Activated naive CD8-positive, alpha-beta T cell treated with anti-CD3 and anti-CD28 coated beads, Interleukin-2, amount 50 U/mL, for 24 hours (primary cell): ENCODE data around the gene COBL.
A peak's percentile ranks its signal among the peaks of the same experiment; 100 is the strongest.

Experiments used
- ATAC-seq: fragments of 150-1000 bp; cut with Tn5 transposase; one replicate; pipeline ENCODE4 v1.10.0; 2021
- DNase-seq: peaks from one replicate; pipeline ENCODE4 v3.0.0; 2021
- H3K27ac Mint-ChIP-seq: one replicate; pipeline ENCODE4 v1.8.0; 2021; ENCODE audit warnings: mild to moderate bottlenecking, mixed read lengths
- H3K27me3 Mint-ChIP-seq: one replicate; pipeline ENCODE4 v1.8.0; 2021; ENCODE audit warnings: mixed read lengths
- H3K36me3 Mint-ChIP-seq: one replicate; pipeline ENCODE4 v1.8.0; 2021; ENCODE audit warnings: low read depth, mixed read lengths
- H3K4me1 Mint-ChIP-seq: one replicate; pipeline ENCODE4 v1.8.0; 2021; ENCODE audit warnings: mixed read lengths
- H3K4me3 Mint-ChIP-seq: one replicate; pipeline ENCODE4 v1.8.0; 2021; ENCODE audit warnings: mild to moderate bottlenecking, moderate library complexity, mixed read lengths
- H3K9me3 Mint-ChIP-seq: one replicate; pipeline ENCODE4 v1.8.0; 2021; ENCODE audit warnings: mixed read lengths

COBL gene

DNA sequence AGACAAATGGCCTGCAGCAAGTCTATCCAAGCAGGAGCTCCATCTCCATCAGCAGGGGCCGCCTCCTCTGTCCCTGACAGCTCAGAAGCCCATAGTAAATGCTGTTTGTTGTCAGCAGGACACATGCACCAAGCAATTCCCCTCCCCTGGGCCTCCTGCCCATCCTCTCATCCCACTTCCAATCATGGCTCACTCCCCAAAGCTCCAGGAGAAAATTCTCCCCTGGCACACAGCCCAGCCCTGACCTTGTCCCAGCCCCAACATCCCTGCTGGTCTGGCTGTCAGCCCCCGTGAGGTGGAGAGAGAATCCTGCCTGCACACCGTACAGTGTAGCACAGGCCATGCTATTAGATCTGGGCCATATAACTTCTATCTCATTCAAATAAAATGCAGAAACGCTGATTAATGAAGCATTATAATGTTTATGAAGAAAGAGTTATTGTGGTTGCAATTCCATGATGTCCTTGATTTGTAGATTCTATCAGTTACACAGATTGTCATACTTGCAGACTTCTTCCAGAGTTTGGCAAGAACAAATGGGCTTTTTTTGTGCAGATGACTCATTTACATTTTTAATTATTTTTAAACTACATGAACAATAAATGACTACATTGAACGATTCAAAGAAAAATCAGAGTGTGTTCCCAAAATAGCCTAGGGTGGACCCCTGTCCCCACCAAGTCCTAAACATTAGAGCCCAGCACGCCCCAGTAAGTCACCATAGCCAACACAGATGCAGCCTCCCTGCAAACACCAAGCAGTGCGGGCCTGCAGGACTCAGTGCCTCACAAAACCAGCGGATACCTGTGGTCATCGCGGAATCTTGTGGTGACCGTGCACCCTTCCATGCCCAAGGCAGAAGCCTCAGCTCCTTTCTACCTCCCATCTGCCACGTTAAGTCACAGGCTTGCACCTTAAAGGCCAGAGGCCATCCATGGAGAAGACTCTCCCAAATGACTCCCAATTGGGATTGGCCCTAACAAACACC lies 70.1 kb downstream of the COBL start:
- Mint-ChIP-seq H3K36me3 (no peaks in the 10 kb centered on the region), H3K4me3 (no peak overlapping the region), H3K27ac (no peak overlapping the region), H3K27me3 (peaks cover 1% of the 10 kb centered on the region), H3K9me3 (no peaks in the 10 kb centered on the region), H3K4me1 (no peaks in the 10 kb centered on the region)
- ATAC-seq (no peak), DNase-seq (no peak)

DNA sequence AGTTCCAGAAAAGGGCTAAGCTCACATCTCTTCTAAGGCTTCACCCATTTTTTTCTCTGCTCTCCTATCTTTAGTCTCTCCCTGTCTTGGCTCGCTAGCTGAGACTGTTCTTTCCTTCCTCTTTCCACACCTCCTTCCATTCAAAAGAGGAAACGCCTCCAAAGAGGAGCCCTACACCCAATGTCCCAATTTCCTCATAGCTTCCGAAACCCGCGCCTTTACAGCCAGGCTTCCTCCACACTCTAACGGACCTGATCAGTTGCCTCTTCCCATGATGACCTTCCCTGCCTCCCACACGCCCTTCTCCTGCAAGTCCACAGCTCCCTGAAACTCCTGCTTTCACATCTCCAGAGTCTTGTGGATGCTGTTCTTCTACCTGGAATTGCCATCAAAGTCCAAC lies 71.7 kb downstream of the COBL start:
- no peak for ATAC-seq
- Mint-ChIP-seq H3K36me3 (no peaks in the 10 kb centered on the region), H3K4me3 (no peak overlapping the region), H3K9me3 (no peaks in the 10 kb centered on the region), H3K27me3 (peaks cover 1% of the 10 kb centered on the region), H3K4me1 (no peaks in the 10 kb centered on the region), H3K27ac (no peak overlapping the region)
- no peak for DNase-seq

DNA sequence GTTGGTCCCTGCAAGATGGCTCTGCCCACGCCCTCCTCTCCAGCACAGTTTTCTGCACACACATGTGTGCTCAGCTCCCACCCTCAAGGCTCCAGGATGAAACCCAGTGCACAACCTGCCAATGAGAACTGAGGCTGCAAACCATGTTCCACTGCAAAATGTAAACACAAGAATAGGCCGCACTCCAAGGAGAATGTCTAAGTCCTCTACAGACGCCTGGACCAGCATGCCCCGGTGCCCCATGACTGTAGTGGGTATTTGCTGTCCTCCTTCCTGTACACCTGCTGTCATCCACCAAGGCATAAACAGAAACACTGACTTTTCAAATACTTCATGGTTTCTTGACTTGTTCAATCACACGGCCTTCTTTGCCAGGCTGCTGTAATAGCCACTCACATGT lies 72.6 kb downstream of the COBL start:
- no peak overlapping the region for H3K4me3 Mint-ChIP-seq

DNA sequence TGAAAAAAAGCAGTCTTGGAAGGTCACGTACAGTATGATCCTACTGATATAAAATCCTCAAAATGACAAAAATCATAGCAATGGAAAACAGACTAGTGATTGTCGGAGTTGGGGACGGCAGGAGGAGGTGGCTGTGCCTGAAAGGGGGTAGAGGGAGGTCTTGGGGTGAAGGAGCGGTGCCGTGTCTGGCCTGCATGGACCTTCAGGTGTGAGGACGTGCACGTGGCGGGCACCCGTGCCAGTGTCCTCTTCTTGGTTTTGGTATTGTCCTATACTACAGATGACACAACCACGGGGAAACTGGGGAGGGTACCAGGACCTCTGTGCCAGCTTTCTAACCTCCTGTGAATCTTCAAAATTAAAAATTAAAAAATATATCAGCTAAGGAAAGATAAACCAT lies 73.0 kb downstream of the COBL start:
- no peaks in the 10 kb centered on the region for H3K9me3 Mint-ChIP-seq
- peak; percentile 20 for ATAC-seq
- no peaks in the 10 kb centered on the region for H3K4me1 Mint-ChIP-seq
- H3K36me3 Mint-ChIP-seq, result no peaks in the 10 kb centered on the region
- peaks cover 1% of the 10 kb centered on the region for H3K27me3 Mint-ChIP-seq
- H3K27ac Mint-ChIP-seq, result no peak overlapping the region
- no peak overlapping the region for H3K4me3 Mint-ChIP-seq
- DNase-seq, result no peak

More for the DNA sequence above, 72.6 kb downstream of the COBL start:
- Mint-ChIP-seq H3K27me3 (peaks cover 1% of the 10 kb centered on the region), H3K9me3 (no peaks in the 10 kb centered on the region), H3K4me1 (no peaks in the 10 kb centered on the region), H3K27ac (no peak overlapping the region), H3K36me3 (no peaks in the 10 kb centered on the region)
- DNase-seq (no peak), ATAC-seq (no peak)

DNA sequence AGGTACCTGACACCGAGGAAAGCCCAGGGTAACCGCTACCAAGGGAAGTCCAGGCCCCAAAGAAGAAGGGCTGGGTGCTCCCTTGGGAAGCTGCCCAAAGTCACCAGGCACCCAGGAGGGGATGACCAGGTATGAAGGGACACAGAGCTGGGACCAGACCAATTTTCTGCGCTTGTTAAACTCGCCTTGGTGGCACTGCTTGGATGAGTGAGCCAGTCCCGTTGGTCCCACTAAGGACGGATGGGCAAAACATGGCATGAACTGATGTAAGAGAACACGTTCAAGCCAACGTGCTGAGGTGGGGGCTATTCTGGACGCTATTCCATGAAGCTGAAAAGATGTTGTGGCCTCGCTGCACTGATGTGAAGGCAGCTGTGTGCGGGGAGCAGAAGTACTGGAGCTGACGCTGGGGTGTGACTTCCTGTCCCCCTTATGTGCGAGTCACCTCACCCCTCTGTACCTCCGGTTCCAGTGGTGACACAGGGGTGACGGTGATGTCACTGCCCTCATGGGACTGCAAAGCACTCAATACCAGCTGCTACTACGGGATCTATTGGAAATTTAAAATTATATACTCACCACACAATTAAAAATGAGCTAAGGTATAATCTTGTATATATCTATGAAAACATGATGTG lies 73.6 kb downstream of the COBL start:
- Mint-ChIP-seq H3K4me1 (no peaks in the 10 kb centered on the region), H3K27me3 (peaks cover 1% of the 10 kb centered on the region), H3K27ac (no peak overlapping the region), H3K9me3 (no peaks in the 10 kb centered on the region), H3K36me3 (no peaks in the 10 kb centered on the region), H3K4me3 (no peak overlapping the region)
- DNase-seq (no peak), ATAC-seq (peak; percentile 20)

DNA sequence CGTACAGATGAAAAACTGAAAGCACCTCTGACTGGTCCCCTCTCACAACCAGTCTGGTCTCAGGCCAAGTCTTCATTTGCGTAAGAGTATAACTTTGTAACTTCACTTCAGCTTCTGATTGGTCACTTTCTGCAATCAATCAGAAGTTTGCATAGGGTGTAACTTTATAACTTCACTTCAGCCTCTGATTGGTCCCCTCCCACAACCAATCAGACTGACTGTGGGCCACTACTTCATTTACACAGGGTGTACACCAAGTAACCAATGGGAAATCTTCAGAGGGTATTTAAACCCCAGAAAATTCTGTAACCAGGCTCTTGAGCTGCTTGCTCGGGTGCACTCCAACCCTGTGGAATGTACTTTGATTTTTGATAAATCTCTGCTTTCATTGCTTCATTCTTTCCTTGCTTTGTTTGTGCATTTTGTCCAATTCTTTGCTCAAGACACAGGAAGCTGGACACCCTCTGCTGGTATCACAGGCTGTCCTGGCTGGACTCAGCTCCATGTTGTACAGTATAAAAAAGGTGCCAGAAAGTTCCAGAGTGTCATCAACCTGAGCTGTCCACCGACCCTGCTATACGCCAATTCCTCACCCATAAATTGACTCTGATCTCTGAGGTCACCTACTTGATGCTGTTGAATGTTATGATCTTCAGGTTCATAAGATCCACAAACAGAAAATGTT lies 74.5 kb downstream of the COBL start:
- ATAC-seq, result no peak
- H3K4me3 Mint-ChIP-seq, result no peak overlapping the region
- DNase-seq, result no peak

DNA sequence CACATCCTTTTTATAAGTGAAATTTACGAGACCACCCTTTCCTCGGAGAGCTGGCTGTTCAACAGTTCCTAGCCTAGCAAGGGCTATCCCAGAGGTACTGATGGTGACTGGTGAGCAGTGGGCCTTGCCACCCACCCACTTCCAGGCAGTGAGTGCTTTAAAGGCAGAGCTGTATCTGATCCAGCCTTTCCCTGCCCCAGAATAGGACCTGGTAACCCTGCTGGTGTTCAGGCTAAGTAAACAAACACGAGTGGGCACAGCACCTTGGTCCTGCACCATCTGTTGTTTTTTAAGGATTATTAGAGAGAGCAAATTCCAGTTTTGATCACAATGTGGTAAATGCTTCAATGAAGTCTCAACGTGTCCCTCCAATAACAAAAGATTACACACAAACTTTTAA lies 75.7 kb downstream of the COBL start:
- H3K9me3 Mint-ChIP-seq, result no peaks in the 10 kb centered on the region
- no peaks in the 10 kb centered on the region for H3K36me3 Mint-ChIP-seq
- H3K4me3 Mint-ChIP-seq, result no peak overlapping the region
- H3K4me1 Mint-ChIP-seq, result no peaks in the 10 kb centered on the region
- ATAC-seq, result no peak
- no peak for DNase-seq
- H3K27me3 Mint-ChIP-seq, result no peaks in the 10 kb centered on the region
- H3K27ac Mint-ChIP-seq, result no peak overlapping the region

More for the DNA sequence above, 74.5 kb downstream of the COBL start:
- H3K4me1 Mint-ChIP-seq, result no peaks in the 10 kb centered on the region
- H3K27ac Mint-ChIP-seq, result no peak overlapping the region
- H3K9me3 Mint-ChIP-seq, result no peaks in the 10 kb centered on the region
- peaks cover 1% of the 10 kb centered on the region for H3K27me3 Mint-ChIP-seq
- H3K36me3 Mint-ChIP-seq, result no peaks in the 10 kb centered on the region

DNA sequence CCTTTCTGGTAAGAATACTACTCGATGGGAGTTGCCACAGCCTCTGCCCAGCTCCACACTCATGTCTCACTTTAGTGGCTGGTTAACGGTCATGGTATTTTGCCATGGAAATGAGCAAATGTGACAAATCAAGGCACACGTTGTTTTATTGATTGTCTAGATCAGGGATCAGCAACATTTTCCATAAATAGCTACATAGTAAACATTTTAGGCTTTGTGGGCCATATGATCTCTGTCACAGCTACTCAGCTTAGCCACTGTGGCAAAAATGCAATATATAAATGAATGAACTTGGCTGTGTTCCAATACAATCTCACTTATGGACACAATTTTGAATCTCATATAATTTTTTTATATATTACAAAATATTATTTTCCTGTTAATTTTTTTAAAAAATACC lies 76.9 kb downstream of the COBL start:
- no peaks in the 10 kb centered on the region for H3K36me3 Mint-ChIP-seq
- no peaks in the 10 kb centered on the region for H3K4me1 Mint-ChIP-seq
- no peaks in the 10 kb centered on the region for H3K27me3 Mint-ChIP-seq
- no peak overlapping the region for H3K4me3 Mint-ChIP-seq
- DNase-seq, result no peak
- ATAC-seq, result no peak
- no peaks in the 10 kb centered on the region for H3K9me3 Mint-ChIP-seq
- H3K27ac Mint-ChIP-seq, result no peak overlapping the region

DNA sequence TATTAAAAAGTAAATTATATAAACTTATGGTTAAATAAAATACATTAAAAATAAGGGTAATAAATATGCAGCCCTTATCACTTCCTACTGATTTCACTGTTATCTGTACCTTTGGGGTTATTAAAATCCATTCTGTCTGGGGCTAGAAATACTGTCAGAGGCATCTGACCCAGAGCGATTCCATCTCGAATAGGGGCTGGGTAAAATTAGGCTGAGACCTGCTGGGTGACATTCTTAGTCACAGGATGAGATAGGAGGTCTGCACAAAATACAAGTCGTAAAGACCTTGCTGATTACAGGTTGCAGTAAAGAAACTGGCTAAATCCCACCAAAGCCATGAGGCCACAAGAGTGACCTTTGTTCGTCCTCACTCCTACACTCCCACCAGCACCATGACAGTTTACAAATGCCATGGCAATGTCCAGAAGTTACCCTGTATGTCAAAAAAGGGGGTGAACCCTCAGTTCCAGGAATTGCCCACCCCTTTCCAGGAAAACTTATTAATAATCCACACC lies 77.6 kb downstream of the COBL start:
- H3K27ac Mint-ChIP-seq, result no peak overlapping the region
- H3K4me1 Mint-ChIP-seq, result no peaks in the 10 kb centered on the region
- no peaks in the 10 kb centered on the region for H3K27me3 Mint-ChIP-seq
- no peaks in the 10 kb centered on the region for H3K9me3 Mint-ChIP-seq
- DNase-seq (no peak), ATAC-seq (no peak)
- H3K36me3 Mint-ChIP-seq, result no peaks in the 10 kb centered on the region
- H3K4me3 Mint-ChIP-seq, result no peak overlapping the region

DNA sequence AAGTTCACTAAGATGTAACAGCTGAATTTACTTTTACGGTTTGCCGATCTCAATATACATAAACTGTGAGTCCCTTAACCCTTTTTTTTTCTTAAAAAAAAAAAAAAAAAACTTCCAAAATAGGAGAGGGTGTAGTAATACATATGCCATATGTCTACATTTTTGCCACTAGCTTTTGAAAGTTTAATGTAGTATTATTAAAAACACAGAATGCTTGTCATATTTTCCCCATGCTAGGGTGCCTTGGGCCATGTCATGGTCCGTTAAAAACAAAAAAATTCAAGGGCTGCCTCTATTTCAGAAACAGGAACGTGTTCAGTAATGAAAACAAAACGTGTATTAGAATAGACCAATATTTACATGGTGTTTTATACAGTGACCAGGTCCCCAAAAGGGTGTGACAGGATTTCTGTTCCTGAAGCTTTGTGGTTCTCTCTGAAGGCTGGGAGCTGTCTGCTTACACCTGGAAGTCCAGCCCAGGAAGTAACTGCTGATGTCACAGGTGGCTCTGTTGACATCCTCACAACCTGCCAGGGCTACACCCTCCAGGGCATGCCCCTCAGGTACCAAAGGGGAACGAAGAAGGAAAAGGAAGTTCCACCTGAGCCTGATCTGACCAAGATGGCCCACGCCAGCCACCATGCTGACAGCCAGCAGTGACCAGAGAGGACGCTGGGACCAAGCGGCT lies 79.0 kb downstream of the COBL start:
- DNase-seq (no peak), ATAC-seq (no peak)
- H3K4me1 Mint-ChIP-seq, result no peaks in the 10 kb centered on the region
- no peak overlapping the region for H3K4me3 Mint-ChIP-seq
- no peak overlapping the region for H3K27ac Mint-ChIP-seq
- H3K9me3 Mint-ChIP-seq, result no peaks in the 10 kb centered on the region
- H3K36me3 Mint-ChIP-seq, result no peaks in the 10 kb centered on the region
- H3K27me3 Mint-ChIP-seq, result no peaks in the 10 kb centered on the region

DNA sequence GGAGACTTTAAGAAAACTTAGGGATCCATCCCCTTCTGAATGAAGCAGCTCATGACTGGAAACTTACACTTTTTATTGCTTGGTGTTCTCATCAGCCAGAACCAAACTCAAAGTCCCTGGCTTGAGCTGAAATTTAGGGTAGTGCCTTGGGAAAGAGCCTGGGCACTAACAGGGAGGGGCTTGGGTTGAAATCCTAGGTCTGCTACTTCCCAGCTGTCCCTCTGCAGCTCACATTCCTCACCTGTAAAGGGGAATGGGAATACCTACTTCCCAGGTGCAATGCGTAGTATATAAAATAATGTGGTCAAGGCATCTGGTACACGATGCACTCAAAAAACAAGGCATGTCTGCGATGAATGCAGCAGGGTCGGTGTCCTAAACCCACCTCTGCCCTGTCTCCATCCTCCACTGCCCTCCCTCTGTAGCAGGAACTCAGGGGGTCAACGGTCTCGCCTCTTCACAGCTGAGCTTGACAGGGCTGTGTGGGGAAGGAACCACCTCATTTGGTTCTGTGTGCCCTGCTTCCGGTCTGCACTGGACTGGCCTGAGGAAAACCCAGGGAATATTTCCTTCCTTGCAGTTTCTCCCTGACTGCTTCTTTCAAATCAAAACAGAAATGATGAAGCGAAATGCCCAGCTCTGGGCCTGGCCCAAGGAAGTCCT lies 80.0 kb downstream of the COBL start:
- Mint-ChIP-seq H3K36me3 (no peaks in the 10 kb centered on the region), H3K9me3 (no peaks in the 10 kb centered on the region), H3K27ac (no peak overlapping the region), H3K4me1 (no peaks in the 10 kb centered on the region), H3K4me3 (no peak overlapping the region), H3K27me3 (no peaks in the 10 kb centered on the region)
- DNase-seq (no peak), ATAC-seq (no peak)

DNA sequence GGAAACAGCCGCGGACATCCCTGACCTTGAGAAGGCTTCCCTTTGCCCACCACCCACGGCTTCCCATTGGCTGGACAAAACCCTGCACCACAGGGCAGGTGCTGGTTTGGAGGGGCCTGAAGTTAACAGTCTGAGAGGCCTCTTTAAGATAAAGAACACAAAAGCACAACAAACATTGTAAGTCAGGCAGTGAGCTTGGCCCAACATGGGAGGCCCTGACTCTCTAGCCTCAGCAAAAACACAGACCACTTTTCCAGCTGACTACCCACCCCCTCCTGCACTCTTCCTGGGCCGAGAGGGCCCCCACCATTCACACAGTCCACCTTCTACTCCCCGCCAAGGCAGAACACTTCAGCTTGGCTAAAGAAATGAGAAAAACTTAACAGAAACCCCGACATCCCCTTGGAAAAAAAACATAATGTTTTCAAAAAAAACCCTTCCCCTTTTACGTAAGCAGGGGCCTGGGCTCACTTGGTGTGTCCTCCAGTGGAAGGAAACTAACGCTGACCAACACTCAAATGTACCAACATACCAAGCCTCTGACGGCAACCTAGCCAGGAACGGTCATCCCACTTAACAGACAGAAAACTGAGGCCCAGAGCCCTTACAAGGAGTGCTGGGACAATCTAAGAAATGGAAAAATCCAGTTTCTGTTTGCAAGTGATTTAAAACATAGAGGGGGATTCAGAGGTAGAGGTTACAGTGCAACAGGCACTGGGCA lies 80.9 kb downstream of the COBL start:
- Mint-ChIP-seq H3K4me1 (no peaks in the 10 kb centered on the region), H3K4me3 (no peak overlapping the region), H3K27me3 (peaks cover under 1% of the 10 kb centered on the region), H3K36me3 (no peaks in the 10 kb centered on the region), H3K27ac (no peak overlapping the region), H3K9me3 (no peaks in the 10 kb centered on the region)
- ATAC-seq, result no peak
- DNase-seq, result no peak

DNA sequence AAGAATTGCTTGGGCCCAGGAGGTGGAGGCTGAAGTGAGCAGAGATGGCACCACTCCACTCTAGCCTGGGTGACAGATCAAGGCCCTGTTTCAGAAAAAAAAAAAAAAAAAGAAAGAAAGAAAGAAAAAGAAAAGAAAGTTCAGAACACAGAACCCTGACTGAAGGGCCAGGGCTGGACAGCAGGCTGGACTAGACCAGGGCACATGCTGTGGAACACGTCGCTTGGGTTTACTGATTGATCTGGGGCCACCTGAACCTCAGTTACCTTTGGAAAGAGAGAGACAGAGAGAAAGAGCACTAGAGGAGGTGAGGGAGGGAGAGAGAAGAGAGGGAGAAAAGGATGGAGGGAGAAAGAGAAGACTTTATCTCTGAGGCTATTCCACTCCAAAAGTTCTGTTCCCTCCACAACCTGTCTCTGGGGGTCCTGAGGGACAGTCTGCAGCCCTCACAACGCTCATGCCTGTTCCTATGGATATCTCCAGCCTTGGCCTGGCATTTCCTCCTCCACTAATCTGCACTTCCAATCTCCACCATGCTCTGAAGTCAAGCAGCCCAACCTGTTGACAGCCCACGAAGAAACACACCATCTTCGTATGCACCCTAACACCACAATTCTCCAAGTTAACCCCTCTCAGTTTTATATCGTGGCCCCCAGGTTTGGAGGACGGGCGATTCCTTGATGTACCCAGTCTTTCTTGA lies 81.8 kb downstream of the COBL start:
- ATAC-seq, result no peak
- Mint-ChIP-seq H3K9me3 (no peaks in the 10 kb centered on the region), H3K4me3 (no peak overlapping the region), H3K36me3 (no peaks in the 10 kb centered on the region), H3K27ac (no peak overlapping the region), H3K27me3 (peaks cover 4% of the 10 kb centered on the region), H3K4me1 (no peaks in the 10 kb centered on the region)
- DNase-seq, result no peak
